Stimulated activated CD4-positive, alpha-beta T cell treated with anti-CD3 and anti-CD28 coated beads, Interleukin-15, amount 100 ng/mL, for 24 hours (primary cell): ENCODE data around the gene ARHGAP15.
A peak's percentile ranks its signal among the peaks of the same experiment; 100 is the strongest.

ENCODE experiments used
- DNase-seq: peaks from one replicate; pipeline ENCODE4 v3.0.0-alpha.2; 2020

Gene ARHGAP15

DNA sequence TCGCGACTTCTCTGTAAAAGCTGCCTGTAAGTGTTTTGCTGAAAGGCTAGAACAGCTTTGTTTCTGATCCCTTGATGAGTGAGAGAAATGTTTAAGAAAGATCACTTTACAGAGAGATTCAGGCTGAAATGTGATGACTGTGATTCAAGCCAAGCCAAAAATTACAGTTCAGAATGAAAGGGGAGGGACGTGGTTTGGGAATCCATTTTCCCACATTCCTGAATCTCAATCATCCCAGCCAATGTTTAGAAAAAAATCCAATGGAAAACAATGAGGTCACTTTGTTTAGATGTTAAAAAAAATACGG, 416.7 kb downstream of the ARHGAP15 start:
- no peak for DNase-seq

DNA sequence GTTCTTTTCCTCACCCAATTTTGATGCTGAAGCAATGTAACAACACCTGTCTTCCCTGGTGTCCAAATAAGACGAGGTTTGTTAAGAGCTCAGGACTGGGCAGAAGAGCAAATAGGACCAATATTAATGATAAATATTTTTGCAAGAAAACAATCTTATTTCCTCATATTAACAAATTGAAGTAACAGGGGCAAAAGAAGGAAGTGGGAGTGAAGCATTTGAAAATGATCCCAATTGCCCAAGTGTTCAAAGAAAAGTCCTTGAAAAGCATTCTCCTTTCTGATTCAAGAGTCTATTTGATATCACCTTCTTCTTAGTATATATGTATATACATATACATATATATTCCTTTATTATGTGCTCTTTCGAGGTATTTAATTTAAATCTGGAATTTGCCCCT, 418.8 kb downstream of the ARHGAP15 start:
- DNase-seq = no peak

DNA sequence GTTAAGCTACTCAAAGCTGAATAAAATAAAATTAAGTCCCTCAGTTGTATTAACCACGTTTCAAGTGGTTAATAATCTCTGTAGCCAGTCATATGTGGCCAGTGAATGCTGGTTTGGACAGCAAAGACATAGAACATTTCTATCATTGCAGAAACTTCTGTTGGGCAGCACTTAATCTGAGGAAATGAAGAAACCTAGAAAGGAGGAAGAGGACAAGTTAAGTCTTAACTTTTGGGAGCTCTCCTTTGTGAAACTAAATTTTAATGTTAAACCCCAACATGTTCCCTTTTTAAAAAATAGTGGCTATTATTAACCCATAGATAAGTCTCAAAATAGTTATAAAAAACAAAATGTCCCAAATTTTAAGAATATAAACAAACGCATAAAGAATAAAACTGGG, 421.3 kb downstream of the ARHGAP15 start:
- DNase-seq = no peak

DNA sequence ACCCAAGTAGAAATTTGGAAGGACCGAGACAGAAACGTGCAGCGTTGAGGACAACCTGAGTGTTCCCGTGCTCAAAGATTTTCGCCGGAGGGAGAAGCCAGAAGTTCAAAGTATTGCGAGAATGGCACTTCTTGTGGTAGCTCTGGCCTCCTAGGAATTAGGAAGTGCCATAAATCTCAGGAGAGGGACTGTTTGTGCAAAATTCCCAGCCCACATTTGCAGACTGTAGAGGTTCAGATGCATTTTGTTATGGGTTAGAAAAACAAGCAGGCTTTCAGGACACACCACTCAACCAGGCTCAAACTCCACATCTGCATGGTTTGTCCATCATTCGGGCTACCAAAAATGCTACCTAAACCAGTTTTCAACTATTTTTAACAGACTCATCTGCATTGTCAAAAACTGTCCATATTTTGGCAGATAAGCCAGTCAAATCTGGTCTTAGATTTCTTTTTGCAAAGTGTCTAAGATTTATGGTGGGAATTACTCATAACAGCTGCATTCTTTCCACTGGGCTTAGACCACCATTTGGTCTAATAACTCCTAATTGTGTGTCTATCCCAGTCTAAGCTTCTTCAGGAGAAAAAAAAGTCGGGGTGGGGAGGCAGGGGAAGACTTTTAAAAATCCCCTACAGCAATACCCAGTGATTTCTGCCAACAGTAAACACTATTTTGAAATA, 422.9 kb downstream of the ARHGAP15 start:
- DNase-seq = no peak

DNA sequence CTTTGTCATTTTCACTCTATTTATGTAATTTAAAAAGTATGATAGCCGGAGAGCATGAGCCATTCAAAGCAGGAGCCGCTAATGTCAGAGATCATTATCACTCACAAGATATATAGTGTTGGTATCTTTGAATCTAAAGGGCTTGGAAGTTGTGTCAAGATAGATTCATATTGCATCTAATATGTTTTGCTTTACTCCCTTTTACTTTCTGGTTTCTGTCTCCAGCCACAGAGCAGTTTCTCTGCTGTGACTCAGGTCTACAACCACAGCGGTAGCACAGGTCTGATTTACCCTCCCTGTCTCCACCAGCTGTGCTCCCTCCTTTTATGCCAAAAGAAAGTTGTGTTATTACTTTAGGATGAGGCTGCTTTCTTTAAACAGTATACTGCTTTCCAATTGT, 424.0 kb downstream of the ARHGAP15 start:
- peak; percentile 45 for DNase-seq

DNA sequence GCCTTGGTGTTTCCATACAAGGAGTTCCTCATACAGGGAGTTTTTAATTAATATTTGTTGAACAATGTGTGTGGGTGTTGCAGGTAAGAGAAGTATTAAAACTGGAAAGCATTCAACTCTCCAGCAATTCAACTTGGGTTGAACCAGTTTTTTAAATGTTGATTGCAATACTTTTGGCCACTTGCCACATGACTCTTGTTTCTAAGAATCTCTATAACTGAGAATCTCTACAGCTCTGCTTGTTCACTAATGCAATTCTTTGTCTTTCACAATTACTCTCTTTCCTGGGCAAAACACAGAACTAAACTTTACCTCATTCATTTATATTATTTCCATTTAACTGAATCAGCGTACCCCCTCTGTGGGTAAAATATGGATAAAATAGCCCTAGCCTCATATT, 429.4 kb downstream of the ARHGAP15 start:
- DNase-seq = no peak

DNA sequence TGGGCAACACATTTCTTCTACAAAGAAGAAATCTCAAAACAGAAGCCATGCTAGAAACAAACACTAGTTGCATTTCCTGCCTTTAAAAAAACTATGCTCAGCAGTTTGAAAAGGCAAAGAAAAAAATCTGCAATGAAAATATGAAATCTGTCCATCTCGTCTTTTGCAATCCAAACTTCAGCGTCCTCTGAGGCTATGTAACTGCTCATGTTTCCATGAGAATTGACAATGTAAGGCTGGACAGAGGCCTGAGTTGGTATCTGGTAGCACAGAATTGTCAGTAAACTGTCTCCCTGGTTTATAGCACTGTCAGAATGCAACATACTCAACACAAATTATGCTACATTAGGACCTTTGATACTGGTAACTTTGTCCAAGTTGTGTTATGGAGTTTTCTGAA, 429.9 kb downstream of the ARHGAP15 start:
- DNase-seq = no peak

DNA sequence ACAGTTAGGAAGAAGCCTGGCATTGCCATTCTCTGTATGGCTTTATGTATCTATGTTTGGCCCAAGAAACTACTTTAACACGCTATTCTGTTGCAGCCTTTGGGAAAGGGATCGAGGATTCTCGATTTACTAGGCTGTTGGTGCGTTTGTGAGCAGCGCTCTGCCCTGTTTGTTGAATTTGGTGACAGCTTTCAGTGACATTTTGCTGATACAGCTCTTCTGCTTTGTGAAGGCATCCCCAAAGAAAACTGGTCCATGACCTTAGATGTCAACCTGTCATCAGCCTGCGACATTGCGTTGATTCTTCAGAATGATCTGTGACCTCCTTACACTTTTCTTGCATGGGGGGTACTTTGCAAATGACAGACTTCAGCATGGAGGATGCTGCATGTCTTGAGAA, 431.5 kb downstream of the ARHGAP15 start:
- DNase-seq = no peak

DNA sequence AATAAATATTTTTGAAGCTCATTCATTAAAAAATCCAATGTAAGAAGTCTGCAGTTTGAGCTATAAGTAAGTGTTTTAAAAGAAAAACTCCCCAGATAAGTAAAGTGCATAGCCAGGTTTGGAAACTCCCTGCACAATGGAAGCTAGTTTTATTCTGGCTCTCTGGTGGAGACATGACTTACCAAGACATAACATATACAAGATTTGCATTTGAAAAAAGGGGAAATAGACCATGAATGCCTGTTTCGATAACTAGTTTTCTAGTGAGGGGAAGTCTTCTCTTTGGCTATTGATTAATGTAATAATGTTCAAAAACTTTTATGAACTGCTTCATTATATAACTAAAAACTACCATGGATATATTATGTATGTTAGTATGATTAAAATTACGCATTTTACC, 435.2 kb downstream of the ARHGAP15 start:
- no peak for DNase-seq

DNA sequence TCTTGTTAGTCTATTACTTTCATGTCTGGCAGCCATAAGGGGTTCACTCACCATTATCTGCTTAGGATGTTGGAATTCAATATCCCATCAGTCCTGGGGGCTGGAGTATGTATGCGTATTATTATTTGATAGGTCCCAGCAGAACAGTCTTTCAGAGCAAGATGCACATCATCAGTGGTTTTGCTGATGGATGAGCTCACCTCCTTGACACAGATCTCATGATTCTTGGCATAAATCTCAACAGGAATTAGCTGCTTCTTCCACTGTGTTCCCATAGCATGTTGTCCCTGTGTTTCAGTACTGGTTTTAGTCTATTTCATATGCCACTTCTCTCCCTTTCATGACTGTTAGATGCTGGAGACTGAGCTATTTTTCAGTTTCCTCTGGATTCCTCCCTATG, 442.5 kb downstream of the ARHGAP15 start:
- no peak for DNase-seq

DNA sequence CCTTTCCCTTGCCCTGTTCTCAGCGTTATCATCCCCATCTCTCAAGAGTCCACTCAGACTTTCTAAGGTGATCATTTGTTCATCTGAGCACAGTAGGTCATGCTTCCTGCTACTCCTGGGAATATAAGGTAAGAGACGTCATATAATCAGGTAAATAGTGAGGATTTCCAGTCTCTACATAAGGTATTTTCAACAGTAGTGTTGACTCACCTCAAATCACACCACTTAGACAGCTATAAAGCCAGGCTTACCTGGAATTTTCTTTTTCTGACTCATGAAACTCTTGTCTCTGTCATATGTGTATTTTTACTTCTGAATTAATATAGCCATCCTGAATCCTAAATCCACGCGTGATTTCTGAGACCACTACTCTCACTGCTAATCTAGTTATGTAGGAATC, 443.2 kb downstream of the ARHGAP15 start:
- DNase-seq = no peak

DNA sequence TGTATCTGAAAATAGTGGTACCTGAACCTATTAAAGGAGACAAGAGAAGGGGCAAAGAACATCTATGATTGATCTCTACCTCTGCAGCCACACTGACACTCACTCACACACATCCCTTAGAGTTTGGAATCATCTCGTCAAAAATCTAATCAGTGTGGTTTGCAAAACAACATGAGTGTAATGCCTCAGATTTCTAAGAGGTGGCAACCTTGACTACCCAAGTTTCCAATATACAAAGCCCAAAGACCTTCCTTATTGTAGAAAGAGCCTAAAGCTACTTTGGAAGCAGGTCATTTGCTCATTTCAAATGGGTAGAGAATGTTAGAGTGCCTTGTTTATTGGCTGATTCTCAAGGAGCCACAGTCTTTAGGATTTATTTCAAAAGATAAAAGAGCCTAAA, 444.9 kb downstream of the ARHGAP15 start:
- no peak for DNase-seq

DNA sequence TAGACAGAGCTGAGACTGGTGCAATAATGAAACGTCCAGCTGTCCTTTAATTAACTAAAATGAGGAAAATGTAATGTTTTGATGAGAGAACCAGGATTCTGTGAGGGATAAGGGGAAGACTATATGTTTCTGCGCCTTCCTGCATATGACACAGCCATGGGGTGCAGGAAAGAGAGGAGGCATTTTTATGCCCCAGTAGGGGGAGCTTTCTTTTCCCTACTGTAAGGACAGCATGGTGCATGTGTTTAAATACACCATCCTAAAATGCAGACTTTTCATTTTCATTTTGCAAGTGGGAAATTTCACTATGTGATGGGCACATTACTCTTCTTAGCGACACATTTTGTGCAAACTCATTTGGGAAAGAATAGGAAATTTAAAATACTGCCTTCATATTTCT, 446.1 kb downstream of the ARHGAP15 start:
- no peak for DNase-seq

DNA sequence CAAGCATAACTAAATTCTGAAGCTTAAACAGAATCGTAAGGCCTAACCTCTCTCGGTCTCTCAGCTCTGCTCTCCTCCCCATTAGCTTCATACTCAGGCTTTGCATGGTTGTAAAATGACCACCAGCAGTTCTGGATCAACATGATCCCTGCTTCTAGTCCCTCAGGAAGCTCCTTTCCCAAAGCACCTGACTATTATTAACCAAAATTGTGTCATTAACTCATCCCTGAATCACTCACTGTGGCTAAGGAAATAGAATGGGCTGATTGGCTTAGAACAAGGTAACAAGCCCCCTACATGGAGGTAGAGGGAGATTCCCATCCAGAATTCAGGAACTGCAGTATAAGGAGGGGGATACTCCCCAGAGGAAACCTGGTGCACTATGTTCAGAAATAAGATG, 448.3 kb downstream of the ARHGAP15 start:
- no peak for DNase-seq

DNA sequence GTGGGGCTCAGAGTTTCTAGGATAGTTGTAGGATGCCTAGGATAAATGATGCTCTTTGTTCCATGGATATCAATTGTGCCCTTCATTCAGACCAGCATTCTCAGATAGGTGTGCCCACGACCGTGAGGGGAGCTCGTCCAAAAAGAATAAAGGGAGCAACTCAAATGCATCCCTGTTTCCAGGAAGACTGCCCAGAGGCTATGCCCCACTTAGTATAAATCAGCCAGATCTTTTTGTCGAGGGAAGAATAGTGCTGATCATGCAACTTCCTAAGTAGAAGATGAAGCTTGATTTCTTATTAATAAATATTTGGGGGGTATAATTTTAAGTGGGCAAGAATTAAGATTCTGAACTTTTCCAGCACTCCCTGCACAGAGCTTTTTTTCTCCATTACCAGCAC, 450.2 kb downstream of the ARHGAP15 start:
- DNase-seq = no peak

DNA sequence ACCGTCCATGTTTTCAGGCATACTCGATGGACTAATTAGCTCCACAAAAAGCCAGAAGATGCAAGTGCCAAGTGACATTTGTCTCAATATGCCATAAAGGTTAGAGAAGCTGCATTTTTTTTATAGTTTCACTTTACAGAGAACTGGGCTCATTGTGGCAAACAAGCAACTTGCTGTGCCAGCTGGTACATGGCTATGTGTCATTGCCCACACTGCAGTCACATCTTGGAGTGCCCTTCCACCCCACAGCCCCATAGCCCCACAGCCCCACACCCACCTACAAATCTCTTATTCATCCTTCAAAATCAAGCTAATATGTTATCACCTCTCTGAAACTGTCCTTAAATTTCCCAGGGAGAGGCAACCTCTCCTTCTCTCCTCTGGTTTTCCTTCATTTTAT, 451.9 kb downstream of the ARHGAP15 start:
- no peak for DNase-seq

DNA sequence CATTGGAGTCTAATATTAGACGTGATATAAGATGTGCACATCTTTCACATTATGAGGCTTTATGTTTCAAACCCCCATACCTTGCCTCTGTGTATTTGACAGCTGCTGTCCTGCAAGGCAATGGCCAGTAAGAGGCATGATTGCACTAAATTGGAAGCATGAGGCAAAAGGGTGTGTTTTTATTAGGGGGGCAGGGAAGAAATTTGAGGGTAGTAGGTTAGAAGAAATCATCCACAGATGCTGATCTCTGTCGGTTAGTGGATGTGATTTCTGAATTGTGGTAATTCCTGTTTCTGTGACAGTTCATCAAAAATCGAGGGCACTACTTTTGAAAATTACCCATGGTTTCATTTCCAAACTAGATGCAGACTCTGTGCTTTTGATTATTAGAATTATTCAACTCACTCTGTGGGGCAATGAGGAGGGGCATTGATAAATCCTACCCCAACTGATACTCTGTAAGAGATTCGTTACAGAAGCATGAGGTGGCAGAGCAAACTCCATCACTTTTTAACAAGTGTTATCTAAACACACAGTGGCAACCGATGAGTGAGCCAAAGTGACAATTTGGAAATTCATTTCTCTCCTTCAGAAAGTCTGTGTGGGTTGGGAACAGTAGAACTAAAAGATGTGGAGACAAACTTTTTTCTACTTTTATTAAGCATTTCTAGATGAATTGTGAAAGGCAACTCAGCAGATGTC, 453.0 kb downstream of the ARHGAP15 start:
- no peak for DNase-seq

DNA sequence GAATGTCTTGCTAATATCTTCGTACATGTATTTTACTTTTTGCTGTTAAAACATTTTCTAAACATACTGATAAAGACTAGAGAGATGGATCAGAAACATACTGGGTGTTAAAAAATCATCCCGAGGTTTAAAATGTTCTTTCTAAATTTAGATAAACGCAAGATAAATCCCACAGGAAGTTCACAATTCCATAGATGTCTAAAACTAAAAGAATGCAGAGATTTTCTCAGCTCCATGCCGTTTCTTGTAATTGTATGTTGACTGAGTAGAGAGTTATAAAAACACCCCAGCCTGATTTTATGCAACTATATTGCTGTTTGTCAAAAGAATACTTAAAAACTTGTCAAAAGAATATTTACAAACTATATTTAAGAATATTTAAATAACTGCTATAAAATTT, 455.7 kb downstream of the ARHGAP15 start:
- DNase-seq = no peak

DNA sequence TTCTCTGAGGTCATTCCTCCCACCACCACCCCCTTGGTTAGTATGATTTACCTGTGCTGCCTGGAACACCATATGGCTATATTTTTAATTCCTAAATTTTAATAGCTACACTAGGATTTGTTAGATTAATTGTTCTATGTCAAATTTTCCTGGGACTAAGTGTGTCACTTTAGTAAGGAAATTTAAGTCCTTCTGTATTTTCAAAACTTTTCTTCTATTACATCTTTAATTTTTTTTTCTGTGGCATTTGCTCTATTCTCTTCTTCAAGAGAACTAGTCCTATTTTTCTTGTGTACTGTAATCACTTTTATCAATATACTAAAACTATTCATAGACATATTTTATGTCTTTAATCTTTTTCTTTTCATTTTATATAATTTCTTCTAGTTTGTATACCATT, 456.9 kb downstream of the ARHGAP15 start:
- DNase-seq = no peak

DNA sequence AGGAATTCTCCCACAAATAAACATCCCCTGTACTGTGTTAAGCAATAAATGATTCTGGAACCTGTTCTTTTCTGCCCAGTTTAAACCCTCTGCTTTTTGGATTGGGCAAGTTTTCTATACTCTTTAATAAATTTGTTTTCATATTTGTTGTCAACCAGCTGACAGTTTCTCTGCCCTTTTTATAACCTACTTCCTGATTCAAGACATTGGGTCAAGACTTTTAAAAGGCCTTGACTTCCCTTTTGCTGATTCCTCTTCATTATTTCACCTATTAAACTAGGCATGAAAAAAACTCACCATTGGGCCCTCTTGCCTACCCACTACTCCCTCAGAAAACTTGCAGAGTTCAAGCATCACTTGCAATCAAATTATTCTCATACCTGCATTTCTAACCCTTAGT, 459.5 kb downstream of the ARHGAP15 start:
- no peak for DNase-seq

DNA sequence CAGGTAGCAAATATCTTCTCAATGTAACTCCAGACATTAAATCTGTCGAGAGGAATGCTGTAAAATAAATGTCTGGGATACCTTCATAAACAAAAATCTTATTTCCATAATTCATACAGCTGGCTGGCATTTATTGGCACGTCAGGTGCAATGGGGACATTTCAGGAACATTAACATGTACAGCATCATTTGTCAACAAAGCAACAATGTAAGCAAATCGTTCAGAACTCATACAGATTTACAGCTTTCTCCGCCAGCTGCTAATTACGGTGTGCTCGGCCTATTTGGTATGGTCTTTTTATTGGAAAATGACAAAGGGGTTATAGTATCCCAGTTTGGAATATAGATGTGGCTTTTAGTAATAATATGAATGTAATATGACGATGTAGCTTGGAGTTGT, 464.9 kb downstream of the ARHGAP15 start:
- no peak for DNase-seq

DNA sequence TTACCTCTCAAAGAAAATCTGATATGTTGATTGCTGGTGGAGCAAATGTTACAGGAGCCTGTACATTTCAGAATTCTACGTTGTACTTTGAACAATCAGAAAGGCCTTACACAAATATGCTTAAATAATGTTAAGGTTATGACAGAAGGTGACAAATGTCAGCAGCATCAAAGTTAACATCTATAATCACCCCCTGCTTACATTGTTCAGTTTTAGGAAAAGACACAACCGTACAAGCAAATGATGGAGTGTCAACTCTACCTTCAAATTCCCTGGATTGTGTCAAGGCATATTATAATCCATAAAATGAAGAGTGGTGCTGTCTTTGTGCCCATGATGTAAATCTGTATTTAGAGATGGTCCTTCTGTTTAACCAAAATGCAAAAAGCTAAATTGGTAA, 465.5 kb downstream of the ARHGAP15 start:
- DNase-seq = no peak

DNA sequence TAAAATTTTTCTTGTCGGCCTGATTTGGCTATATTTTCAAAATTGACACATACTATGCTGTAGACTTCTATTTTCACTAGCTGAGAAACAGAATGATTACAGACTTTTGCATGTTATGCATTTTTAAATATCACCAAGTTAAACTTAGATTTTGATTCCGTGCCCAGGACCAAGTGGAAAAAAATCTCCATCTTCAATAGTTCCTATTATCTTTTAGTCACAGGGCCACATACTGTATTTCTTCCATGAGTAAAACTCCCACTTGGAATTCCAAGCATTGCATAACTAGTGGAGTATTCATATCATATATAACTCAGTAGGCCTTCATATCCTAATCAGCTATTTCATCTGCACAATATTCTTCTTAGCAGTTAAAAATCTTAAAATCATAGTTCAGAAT, 470.9 kb downstream of the ARHGAP15 start:
- no peak for DNase-seq

DNA sequence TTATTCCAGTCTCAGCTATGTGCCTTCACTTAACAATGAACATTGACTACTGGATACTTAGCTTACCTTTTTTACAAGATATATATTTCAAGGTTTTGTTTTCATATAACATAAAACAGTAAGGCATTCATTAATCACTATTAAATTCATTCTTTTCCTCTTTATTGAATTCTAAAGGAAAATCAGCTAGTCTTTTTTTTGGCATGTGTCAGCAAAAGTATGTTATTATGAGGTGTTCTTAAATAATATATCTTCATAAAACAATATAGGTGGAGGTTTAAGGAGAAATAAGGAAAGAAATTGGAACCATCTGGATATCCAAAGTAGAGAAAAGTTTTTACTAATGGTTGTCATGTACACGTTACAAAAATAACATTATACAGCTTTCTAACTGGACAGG, 472.6 kb downstream of the ARHGAP15 start:
- DNase-seq = no peak

DNA sequence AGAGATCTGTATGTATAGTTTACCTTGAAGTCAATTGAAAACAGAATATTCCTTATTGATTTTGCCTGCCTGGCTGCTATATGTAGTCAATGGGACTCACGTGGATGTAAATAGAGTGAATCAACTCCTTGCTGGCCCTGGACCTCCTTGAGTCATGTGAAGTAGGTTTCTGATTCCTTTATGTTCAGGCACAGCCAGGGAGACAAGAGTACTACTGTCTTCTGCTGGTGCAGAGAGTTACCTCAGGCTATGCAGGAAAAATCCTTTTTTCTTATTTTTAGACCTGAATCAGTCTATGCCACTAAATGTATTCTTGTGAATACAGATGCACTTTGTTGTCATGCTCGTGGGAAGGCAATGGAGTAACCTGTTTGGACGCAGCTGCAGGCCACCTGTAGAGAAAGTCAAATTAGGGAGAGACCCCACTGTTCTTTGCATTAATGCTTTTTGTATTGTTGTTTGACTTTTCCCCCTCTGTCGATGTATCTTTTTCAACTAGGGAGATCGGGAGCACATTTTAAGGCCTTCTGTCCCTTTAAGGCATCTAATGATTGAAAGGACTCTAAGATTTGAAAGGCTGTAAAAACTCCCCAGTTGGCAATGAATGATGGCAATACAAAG, 473.9 kb downstream of the ARHGAP15 start:
- DNase-seq = no peak
